Measurements from ENCODE around the gene ICAM5. TPM values are rescaled to one million over a fixed set of nuclear protein-coding genes. Genes with fewer than 3 reads are reported as not detected.

Gene ICAM5
- total and polyA plus RNA-seq, 9 of the 15 experiments (the other 6 are each of a cell fraction or from before 2014, with no cell fraction given) = 0.10 to 114 (median 13.7) TPM

DNA sequence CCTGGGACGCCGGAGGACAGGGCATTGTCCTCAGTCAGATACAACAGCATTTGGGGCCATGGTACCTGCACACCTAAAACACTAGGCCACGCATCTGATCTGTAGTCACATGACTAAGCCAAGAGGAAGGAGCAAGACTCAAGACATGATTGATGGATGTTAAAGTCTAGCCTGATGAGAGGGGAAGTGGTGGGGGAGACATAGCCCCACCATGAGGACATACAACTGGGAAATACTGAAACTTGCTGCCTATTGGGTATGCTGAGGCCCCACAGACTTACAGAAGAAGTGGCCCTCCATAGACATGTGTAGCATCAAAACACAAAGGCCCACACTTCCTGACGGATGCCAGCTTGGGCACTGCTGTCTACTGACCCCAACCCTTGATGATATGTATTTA is 4.4 kb upstream of the ICAM5 start (continued):
- no peak for TF ChIP-seq DNMT1 (IDR thresholded peaks at IDR 0.05)
- TF ChIP-seq ZZZ3 (IDR thresholded peaks at IDR 0.05) = no peak
- no peak for TF ChIP-seq TAL1 (IDR thresholded peaks at IDR 0.05)
- no peak for TF ChIP-seq ZNF785 (CRISPR knock-in tag; IDR thresholded peaks at IDR 0.05)
- no peak for TF ChIP-seq BMI1 (IDR thresholded peaks at IDR 0.05; ENCODE audit: low read length)
- no peak for TF ChIP-seq CC2D1A (IDR thresholded peaks at IDR 0.05)
- no peak for TF ChIP-seq CBX1 (IDR thresholded peaks at IDR 0.05; ENCODE audit: low read depth)
- TF ChIP-seq, protein P1, sequence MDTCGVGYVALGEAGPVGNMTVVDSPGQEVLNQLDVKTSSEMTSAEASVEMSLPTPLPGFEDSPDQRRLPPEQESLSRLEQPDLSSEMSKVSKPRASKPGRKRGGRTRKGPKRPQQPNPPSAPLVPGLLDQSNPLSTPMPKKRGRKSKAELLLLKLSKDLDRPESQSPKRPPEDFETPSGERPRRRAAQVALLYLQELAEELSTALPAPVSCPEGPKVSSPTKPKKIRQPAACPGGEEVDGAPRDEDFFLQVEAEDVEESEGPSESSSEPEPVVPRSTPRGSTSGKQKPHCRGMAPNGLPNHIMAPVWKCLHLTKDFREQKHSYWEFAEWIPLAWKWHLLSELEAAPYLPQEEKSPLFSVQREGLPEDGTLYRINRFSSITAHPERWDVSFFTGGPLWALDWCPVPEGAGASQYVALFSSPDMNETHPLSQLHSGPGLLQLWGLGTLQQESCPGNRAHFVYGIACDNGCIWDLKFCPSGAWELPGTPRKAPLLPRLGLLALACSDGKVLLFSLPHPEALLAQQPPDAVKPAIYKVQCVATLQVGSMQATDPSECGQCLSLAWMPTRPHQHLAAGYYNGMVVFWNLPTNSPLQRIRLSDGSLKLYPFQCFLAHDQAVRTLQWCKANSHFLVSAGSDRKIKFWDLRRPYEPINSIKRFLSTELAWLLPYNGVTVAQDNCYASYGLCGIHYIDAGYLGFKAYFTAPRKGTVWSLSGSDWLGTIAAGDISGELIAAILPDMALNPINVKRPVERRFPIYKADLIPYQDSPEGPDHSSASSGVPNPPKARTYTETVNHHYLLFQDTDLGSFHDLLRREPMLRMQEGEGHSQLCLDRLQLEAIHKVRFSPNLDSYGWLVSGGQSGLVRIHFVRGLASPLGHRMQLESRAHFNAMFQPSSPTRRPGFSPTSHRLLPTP (IDR thresholded peaks at IDR 0.05; ENCODE audit: borderline replicate concordance, extremely low read depth, insufficient read length) = no peak
- TF ChIP-seq FOXJ3 (CRISPR knock-in tag; IDR thresholded peaks at IDR 0.05) = no peak
- no peak for TF ChIP-seq NCOA4 (IDR thresholded peaks at IDR 0.05; ENCODE audit: partially characterized antibody)
- TF ChIP-seq SRSF7 (optimal IDR thresholded peaks at IDR 0.05; ENCODE audit: low read depth, low read length) = no peak
- no peak for TF ChIP-seq RCOR1 (IDR thresholded peaks at IDR 0.05; ENCODE audit: borderline replicate concordance in 1 of 2, low read depth in 2 of 2, low read length in 2 of 2)
- TF ChIP-seq PREB (CRISPR knock-in tag; IDR thresholded peaks at IDR 0.05) = no peak
- TF ChIP-seq SMARCE1 (IDR thresholded peaks at IDR 0.05) = no peak
- TF ChIP-seq, protein P2, sequence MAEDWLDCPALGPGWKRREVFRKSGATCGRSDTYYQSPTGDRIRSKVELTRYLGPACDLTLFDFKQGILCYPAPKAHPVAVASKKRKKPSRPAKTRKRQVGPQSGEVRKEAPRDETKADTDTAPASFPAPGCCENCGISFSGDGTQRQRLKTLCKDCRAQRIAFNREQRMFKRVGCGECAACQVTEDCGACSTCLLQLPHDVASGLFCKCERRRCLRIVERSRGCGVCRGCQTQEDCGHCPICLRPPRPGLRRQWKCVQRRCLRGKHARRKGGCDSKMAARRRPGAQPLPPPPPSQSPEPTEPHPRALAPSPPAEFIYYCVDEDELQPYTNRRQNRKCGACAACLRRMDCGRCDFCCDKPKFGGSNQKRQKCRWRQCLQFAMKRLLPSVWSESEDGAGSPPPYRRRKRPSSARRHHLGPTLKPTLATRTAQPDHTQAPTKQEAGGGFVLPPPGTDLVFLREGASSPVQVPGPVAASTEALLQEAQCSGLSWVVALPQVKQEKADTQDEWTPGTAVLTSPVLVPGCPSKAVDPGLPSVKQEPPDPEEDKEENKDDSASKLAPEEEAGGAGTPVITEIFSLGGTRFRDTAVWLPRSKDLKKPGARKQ (CRISPR knock-in tag; IDR thresholded peaks at IDR 0.05) = no peak
- TF ChIP-seq ZNF3 (CRISPR knock-in tag; IDR thresholded peaks at IDR 0.05) = no peak
- no peak for TF ChIP-seq CGGBP1 (CRISPR knock-in tag; IDR thresholded peaks at IDR 0.05)
- no peak for TF ChIP-seq ZBTB17 (CRISPR knock-in tag; IDR thresholded peaks at IDR 0.05)
- TF ChIP-seq SRSF1 (IDR thresholded peaks at IDR 0.05; ENCODE audit: low read depth, low read length) = no peak
- no peak for TF ChIP-seq E2F6 (IDR thresholded peaks at IDR 0.05; ENCODE audit: borderline replicate concordance in 1 of 2, extremely low read depth in 1 of 2, insufficient read depth in 1 of 2, insufficient read length in 1 of 2, low read depth in 1 of 2, low read length in 1 of 2, poor library complexity in 1 of 2, severe bottlenecking in 1 of 2)
- no peak for TF ChIP-seq PTTG1 (tag; IDR thresholded peaks at IDR 0.05; ENCODE audit: low read depth)
- TF ChIP-seq NRF1 (conservative IDR thresholded peaks at IDR 0.05 in 1 of 2, IDR thresholded peaks at IDR 0.05 in 1 of 2) = no peak
- TF ChIP-seq HDAC1 (IDR thresholded peaks at IDR 0.05) = no peak

Measured in K562 (cell line).